ENCODE results near the gene DDAH2.

DNA sequence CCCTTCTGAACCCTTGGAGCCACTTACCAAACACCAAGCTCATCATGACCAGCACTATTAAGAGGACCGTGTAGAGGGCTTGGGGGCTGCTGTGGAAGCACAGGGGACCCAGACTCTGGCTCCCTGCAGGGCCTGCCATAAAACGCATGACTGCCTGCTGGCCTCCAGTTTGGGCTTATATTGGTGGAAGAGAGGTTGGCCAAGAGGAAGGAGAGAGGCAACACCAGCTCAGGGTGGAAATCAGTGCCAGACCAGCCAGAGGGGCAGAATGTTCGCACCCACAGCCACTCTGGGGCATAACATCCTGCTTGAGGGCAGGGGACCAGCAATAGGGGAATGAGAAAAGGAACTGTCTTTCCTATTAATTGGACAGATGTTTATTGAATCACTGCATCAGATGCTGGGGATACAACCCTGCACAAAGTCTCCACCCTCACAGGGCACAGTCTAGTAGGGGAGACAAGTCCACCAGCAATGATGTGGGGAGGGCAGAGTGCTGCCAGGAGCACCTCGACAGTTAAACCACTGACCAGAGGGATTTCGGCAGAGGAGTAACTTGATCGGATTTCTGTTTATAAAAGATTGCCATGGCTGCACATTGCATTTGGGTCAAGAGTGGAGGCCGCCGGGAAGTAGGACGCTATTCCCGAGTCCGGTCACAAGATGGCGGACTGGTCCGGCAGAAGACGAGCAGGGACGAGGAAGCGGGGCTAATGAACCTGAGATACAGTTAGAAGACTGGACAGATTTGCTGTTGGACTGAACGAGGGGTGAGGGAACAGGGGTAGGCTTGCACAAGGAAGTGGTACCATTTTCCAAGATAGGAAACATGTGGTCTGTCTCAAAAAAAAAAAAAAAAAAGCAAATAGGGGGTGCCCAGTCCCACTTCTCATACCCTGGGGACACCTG, 48.6 kb downstream of the DDAH2 start, which contains the start of gene LY6G5C:
- TF ChIP-seq, protein P1, sequence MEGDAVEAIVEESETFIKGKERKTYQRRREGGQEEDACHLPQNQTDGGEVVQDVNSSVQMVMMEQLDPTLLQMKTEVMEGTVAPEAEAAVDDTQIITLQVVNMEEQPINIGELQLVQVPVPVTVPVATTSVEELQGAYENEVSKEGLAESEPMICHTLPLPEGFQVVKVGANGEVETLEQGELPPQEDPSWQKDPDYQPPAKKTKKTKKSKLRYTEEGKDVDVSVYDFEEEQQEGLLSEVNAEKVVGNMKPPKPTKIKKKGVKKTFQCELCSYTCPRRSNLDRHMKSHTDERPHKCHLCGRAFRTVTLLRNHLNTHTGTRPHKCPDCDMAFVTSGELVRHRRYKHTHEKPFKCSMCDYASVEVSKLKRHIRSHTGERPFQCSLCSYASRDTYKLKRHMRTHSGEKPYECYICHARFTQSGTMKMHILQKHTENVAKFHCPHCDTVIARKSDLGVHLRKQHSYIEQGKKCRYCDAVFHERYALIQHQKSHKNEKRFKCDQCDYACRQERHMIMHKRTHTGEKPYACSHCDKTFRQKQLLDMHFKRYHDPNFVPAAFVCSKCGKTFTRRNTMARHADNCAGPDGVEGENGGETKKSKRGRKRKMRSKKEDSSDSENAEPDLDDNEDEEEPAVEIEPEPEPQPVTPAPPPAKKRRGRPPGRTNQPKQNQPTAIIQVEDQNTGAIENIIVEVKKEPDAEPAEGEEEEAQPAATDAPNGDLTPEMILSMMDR (IDR thresholded peaks at IDR 0.05; ENCODE audit: insufficient read depth, low read depth, low read length), result peak; percentile 57
- TF ChIP-seq EZH2 (IDR thresholded peaks at IDR 0.05; ENCODE audit: insufficient read depth, low read length), result no peak
